Inflammatory macrophage (primary cell): ENCODE data around the gene ING3.
A peak's percentile ranks its signal among the peaks of the same experiment; 100 is the strongest.

Experiments
- DNase-seq, 2 donors: peaks; one replicate each; pipeline ENCODE4 v3.0.0-alpha.2; 2020 to 2022
- total RNA-seq, 18 experiments: gene quantifications; one replicate each; lab custom pipeline; 2026; ENCODE audit warnings: mixed read lengths in 6 of 18, inconsistent platforms in 2 of 18; lab: John Stamatoyannopoulos, UW

Gene ING3
- 8.8 to 29.6 (median 17.3) reads per million in 18 experiments for total RNA-seq

DNA sequence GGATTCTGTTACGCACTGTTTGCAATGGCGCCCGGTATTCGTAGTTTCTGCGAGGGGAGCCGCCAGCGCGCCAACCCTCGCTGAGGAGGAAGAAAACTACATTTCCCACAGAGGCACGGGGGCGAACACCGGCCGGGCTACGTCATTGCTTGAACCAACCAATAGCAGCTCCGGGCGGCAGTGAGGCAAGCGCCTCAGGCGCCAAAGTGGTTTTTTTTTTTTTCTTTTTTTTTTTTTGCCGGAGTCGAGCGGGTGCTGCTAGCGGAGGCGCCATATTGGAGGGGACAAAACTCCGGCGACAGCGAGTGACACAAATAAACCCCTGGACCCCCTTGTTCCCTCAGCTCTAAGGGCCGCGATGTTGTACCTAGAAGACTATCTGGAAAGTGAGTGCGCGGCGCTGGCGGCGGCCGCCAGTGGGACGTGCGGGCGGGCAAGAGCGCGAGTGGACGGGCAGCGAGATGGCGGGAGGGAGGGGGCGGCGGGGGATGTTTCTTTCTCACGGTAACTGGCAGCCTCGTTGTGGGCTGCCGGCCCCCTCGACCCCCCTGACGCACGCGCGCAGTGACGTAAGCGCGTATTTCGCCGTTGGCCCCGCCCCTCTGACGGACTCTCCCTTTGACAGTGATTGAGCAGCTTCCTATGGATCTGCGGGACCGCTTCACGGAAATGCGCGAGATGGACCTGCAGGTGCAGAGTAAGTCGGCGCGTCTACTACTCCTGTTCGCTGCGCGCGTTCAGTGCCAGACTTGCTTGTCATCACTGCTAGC lies at the start of gene ING3:
Gene ING3 (plus strand): TSS at position 239 of the 770 bp plus-strand sequence. CDS start 120 bp downstream, at position 359.
- peak; percentile 98 to 99 for DNase-seq

DNA sequence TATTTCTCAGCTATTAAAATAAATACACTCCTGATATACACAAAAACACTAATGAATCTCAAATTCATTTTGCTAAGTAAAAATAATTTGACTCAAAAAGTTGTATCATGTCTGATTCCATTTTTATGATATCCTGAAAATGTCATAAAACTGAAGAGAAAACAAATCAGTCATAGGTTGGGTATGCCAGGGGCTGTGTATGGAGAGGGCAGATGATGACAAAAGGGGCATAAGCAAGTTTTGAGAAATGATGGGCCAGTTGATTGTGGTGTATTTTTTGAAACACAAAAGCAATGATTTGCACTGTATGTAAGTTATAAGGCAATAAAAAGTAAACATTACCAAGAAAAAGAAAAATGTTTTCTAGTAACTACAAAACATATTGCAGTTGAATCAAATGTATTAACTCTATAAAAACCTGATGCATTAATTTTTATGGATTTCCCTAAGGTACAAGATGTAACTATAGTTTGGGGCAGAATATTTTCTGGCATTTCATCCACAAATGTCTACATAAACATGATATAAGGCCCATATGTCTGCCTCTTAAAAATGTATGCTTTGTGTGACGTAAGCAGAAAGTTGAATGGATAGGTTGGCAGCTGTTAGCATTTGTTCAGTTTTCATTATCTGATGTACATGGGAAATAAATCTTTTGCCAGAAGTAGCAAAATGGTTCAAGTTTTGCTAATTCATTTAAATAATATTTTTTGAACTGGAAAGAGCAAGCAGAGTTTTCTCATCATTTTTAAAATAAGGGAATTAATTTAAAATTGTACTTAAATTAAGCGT lies 35.1 kb upstream of the ING3 start:
- no peak for DNase-seq

DNA sequence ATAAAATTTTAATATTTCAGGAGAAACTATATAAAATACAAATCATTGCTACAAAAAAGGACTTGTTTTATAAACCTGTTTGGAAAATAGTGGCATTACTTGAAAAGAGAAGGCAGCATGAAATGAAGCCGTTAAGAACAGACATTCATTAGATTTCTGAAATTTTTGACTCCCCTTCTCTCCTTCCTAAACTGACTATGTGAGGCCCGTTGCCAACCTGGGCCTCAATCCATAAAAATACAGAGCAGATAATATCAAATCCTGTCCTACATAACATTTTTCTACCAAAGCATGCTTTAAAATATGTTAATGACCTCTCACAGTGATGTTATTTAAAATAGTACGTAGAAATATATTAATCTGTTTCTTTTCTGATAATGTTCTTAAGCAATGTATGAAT lies 34.5 kb upstream of the ING3 start:
- no peak for DNase-seq

DNA sequence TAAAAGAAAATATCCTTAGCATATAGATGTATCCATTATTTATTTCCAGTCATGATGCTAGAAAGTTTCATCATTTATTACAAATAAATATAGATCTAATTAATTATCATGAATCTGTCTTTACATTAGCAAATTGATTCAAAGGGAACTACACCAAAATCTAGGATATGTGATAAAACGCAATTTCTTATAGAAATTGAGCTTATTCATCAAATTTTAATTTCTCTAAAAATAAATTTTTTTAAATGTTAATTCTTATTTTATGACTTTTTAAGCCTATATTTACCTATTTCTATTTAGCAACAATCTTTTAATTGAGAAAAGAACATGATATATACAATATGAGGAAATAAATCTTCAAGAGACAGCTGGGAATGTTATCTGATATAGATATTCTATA lies 34.0 kb upstream of the ING3 start:
- no peak for DNase-seq

DNA sequence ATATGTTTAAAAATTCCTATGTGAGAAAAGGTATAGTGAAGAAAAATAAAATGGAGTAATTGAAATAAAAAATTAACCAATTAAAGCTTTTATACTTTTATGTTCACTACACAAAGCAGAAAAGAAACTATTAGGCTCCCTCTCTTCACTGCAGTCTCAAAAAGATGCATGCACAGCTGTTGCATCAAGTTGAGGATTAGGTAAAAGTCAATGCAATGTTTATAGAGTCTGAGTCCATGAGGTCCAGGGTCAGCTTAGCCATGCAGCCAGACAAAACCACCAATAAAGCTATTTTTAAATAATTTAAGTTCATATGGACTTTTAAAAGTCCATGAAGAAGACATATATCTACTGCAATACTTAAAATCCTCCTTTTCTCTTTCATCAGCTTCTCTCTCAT lies 31.1 kb upstream of the ING3 start:
- DNase-seq = no peak

GRCh38 chr7:120920034-120920433 lies 30.5 kb upstream of the ING3 start:
- no peak for DNase-seq

- no peak for DNase-seq
These were observed 29.8 kb upstream of the ING3 start for GRCh38 chr7:120920591-120921274.

DNA sequence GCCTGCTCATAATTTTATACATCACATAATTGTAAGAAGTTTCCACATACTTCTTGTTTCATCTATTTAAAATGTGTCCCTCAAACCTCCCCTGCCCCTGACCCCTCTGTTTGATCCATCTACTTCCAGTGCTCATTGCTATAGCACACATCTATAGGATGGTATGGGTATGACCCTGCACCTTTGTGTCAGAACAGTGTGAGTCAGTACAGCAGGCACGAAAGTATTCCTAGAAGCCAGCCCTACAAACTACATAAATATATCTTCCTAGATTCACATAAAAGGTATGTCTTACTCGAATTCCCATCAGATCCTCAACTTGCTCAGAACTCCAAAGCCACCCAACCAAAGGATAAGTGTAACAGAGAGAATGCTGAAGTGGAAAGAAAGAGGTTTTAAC lies 25.7 kb upstream of the ING3 start:
- no peak for DNase-seq

GRCh38 chr7:120925392-120925791 lies 25.2 kb upstream of the ING3 start:
- no peak for DNase-seq

DNA sequence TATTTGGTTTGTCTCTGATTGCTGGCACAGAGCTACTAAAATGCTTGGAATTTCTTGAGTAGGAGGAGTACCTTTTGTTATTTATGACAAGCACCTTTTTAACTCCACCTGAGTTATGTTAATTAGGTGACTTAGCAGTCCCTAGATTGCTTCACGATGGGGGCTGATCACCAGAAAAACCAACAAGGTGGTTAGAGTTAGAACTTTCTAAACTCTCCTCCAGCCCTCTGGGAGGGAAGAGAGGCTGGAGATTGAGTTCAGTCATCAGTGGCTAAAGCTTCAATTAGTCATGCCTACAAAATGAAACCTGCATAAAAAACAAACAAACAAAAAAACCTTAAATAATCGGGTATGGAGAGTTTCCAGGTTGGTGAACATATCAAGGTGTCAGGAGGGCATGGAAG lies 23.6 kb upstream of the ING3 start:
- no peak for DNase-seq

DNA sequence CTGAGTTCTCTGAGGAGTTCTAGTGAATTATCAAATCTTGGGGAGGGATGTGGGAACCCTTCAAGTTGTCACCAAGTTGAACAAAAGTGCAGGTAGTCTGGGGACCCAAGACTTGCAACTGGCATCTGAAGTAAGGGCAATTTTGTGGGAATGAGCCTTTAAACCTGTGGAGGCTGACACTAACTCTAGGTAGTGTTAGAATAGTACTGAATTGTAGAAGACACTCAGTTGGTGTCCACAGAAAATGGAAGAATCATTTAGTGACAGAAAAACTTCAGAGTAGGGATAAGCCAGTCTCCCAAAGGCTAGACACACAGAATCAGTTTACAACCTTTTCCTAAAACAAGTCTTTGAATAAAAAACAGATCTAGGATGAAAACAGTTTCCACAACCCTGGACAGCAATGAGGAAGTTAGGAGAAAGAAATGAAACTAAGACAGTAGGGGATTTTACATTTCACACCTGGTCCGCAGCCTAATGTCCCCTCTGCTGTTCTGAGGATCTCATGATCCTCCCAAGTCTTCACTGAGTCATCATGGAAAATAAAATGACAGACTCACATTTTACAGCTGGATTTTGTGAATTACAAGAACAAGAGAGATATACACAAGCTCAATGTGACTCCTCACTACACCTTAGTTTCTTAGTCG lies 23.0 kb upstream of the ING3 start:
- peak in 1 of 2 donors; percentile 0 for DNase-seq

GRCh38 chr7:120931243-120931642 lies 19.3 kb upstream of the ING3 start:
- no peak for DNase-seq

DNA sequence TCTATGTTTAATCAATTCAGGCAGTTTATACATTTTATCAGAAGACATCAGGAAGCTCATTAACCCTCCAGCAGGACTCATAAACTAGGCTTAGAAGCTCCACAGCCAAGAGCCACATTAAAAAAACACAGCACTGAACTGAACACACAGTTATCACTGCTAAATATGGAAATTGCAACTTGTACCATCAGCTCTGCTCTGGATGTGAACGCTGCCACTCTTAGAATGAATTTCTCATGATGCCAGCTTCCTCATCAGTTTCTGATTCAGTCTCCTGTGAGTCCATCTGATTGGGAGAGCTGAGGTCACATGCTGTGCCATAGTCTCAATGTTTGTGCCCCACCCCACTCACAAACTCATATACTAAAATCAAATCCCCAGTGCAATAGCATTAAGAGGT lies 17.1 kb upstream of the ING3 start:
- no peak for DNase-seq

- no peak for DNase-seq
These were observed 11.2 kb upstream of the ING3 start for GRCh38 chr7:120939345-120939744.

GRCh38 chr7:120941064-120941463 lies 9.5 kb upstream of the ING3 start:
- DNase-seq = peak; percentile 1 to 54

DNA sequence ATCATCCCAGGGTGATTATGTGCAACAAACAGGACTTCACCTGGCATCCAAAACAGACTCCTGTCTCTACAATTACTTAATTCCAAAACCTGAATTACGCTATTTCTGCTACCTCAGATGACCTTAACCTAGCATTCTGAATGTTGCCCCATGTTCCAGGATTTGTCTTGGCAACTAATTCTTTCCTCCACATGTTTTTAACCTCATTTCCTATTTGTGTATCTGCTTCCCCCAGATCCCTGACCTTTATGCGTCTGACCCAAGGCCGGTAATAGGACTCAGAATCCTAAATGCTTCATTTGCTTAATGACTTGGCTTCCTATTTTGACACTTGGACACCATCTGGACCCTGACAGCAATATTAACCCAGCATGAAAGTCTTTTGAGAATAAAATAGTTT lies 8.7 kb upstream of the ING3 start:
- DNase-seq = no peak

- DNase-seq = no peak
These were observed 7.7 kb upstream of the ING3 start for GRCh38 chr7:120942861-120943260.

DNA sequence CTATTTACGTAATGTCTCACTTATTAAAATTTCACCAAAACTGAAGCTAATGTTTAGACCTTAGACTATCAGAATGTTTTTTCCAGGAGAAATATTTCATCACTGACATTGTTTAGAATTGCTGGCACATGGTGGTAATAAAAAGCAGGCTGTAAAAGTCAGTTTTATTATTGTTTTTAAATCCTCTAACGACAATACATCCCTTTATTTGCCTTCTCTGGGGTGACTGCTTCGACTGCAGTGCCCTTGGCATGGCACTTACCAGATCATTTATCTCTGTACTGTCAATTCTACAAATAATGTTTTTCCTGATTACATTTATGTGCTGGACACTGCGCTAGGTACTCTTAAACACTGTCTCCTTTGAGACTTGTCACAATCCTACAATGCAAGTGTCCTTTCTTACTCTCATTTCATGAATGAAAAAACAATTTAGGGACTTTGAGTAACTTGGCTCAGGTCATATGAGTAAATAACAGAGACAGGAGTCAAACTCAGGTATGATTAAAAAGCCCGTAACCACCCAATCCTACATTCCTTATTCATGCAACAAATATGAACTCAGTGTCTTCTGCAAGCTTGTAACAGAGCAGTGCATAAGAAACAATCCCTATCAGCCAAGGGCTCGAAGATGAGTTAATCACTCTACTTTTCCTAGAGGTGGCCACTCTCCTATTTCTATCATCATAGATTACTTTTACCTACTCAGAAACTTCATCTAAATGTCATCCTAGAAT lies 5.6 kb upstream of the ING3 start:
- DNase-seq = no peak

DNA sequence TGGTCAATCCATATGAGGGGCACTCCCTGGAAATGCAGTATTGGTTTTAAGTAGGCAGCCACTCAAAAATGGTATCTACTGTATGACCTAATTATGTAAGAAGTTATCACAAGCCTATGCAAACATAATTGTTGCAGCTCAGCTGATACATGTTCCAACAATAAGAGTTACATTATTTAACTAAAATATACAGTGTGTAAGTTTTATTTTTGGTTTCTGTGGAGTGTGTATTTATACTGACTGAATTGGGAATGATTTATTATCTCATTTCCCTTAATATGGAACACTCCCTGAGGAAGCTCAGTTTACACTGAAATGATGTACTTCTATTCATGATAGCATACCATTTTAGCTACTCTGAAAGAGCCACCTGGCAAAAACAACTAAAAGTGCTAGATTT lies 2.6 kb upstream of the ING3 start:
- no peak for DNase-seq

- no peak for DNase-seq
These were observed 1.1 kb upstream of the ING3 start for GRCh38 chr7:120949393-120949911.

DNA sequence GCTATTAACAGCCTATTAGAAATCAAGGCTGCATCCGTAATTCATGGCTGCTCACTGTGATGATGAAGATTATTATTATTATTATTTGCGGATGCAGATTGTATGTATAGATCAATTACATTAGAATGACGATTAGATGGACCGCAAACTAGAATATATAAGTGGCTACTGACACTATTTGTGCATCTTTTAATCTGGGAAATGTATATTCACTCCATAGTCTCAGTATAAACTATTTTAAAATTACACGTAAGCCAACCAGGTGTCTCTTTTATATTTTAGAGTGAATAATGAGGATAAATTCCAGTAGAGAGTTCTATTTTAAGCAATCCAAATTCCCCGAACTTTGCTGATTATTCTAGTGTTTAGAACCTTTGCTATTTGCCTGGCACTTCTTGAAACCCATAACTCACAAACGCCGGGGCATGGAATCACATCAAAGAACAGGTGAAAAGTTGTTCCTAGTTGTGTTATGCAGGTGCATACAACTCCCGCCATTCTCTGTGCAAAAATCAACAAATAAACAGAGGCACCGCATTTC lies 509 bp upstream of the ING3 start:
- no peak for DNase-seq

- DNase-seq = no peak
These were observed 727 bp downstream of the ING3 start for GRCh38 chr7:120951309-120951699.
